Dermis microvascular lymphatic vessel endothelial cell (primary cell): Measurements from ENCODE around the gene ZFAND2A. TPM values are rescaled to one million over a fixed set of nuclear protein-coding genes. Genes with fewer than 3 reads are reported as not detected.
"Not testable (repeated sequence)": the region's sequence is repeated elsewhere in the genome, so short reads cannot be mapped to it uniquely, and the experiment has no call there.

Source experiments
- DNase-seq, 2 donors: peaks; one replicate each; pipeline versions ENCODE4 v3.0.0 to v3.0.0-alpha.2; 2010; ENCODE audit warnings: low read depth in 2 of 2
- total RNA-seq: library from RNA; depleted of rRNA; stranded (reverse); fragments of >200 nt; gene quantifications from 2 replicates; pipeline ENCODE4 v1.2.1, GENCODE V29; 2014

Gene ZFAND2A
- total RNA-seq, 1 donor from 2014 or later = 10.0 TPM

GRCh38 chr7:1175597-1175966, 15.6 kb upstream of the ZFAND2A start:
- DNase-seq = no peak

- no peak for DNase-seq
Measured at GRCh38 chr7:1174881-1175596, 15.0 kb upstream of the ZFAND2A start.

- no peak for DNase-seq
Measured at GRCh38 chr7:1174002-1174401, 14.0 kb upstream of the ZFAND2A start.

GRCh38 chr7:1172666-1173523, 12.9 kb upstream of the ZFAND2A start:
- no peak for DNase-seq

GRCh38 chr7:1171516-1171915, 11.5 kb upstream of the ZFAND2A start:
- not testable (repeated sequence) for DNase-seq

- DNase-seq = no peak
Measured at GRCh38 chr7:1170741-1171501, 10.9 kb upstream of the ZFAND2A start.

GRCh38 chr7:1169409-1170368, 9.7 kb upstream of the ZFAND2A start:
- DNase-seq = peak; percentile 74 to 76

- DNase-seq = no peak
Measured at GRCh38 chr7:1168422-1168821, 8.4 kb upstream of the ZFAND2A start.

- no peak for DNase-seq
Measured at GRCh38 chr7:1164436-1164835, 4.4 kb upstream of the ZFAND2A start.

GRCh38 chr7:1163121-1163520, 3.1 kb upstream of the ZFAND2A start:
- DNase-seq = no peak

- DNase-seq = peak in 1 of 2 donors; percentile 69
Measured at GRCh38 chr7:1160670-1161021, 650 bp upstream of the ZFAND2A start.

GRCh38 chr7:1159231-1159630, 765 bp downstream of the ZFAND2A start:
- DNase-seq = not testable (repeated sequence)

- peak in 1 of 2 donors; percentile 24 for DNase-seq
Measured at GRCh38 chr7:1158203-1159126, 1.5 kb downstream of the ZFAND2A start.

GRCh38 chr7:1156782-1157535, 3.0 kb downstream of the ZFAND2A start:
- peak in 1 of 2 donors; percentile 72 for DNase-seq

- not testable (repeated sequence) for DNase-seq
Measured at GRCh38 chr7:1155818-1156781, 3.9 kb downstream of the ZFAND2A start.

GRCh38 chr7:1154172-1154739, 5.7 kb downstream of the ZFAND2A start:
- no peak for DNase-seq

GRCh38 chr7:1152492-1152891, 7.5 kb downstream of the ZFAND2A start:
- DNase-seq = no peak
